Loucy (cell line): Measurements from ENCODE around the gene PPTC7.

Experiments used
- H2AFZ ChIP-seq: fragments of 200-600 bp; sonication (generic); 2 replicates; pipeline ENCODE4 v1.6.0; 2016; ENCODE audit warnings: antibody characterized with exemption, mild to moderate bottlenecking, low read length, moderate library complexity
- H3F3A ChIP-seq: fragments of 200-600 bp; 2 replicates; pipeline ENCODE4 v1.6.0; 2016; ENCODE audit warnings: antibody characterized with exemption, low read depth, mild to moderate bottlenecking
- H3K27me3 ChIP-seq: fragments of 200-600 bp; sonication (generic); 2 replicates; pipeline ENCODE4 v1.6.1; 2014; ENCODE audit warnings: low read length, mild to moderate bottlenecking; ENCODE audit not compliant: insufficient read depth, poor library complexity, severe bottlenecking
- H3K36me3 ChIP-seq: fragments of 200-600 bp; sonication (generic); 2 replicates; pipeline ENCODE4 v1.6.1; 2016; ENCODE audit warnings: low read length; ENCODE audit not compliant: insufficient read depth
- H3K4me1 ChIP-seq: fragments of 200-600 bp; sonication (generic); 2 replicates; pipeline ENCODE4 v1.5.1; 2014; ENCODE audit warnings: low read length, mild to moderate bottlenecking; ENCODE audit not compliant: insufficient read depth, poor library complexity, severe bottlenecking
- H3K4me2 ChIP-seq: fragments of 200-600 bp; sonication (generic); 2 replicates; pipeline ENCODE4 v1.6.0; 2014; ENCODE audit warnings: antibody characterized with exemption, low read length, low read depth, mild to moderate bottlenecking; ENCODE audit not compliant: poor library complexity, severe bottlenecking
- H3K4me3 ChIP-seq: fragments of 200-600 bp; sonication (generic); 2 replicates; pipeline ENCODE4 v1.5.1; 2014; ENCODE audit warnings: low read length, mild to moderate bottlenecking, mixed read lengths; ENCODE audit not compliant: poor library complexity, severe bottlenecking
- H3K79me2 ChIP-seq: fragments of 200-600 bp; sonication (generic); 2 replicates; pipeline ENCODE4 v1.6.1; 2014; ENCODE audit warnings: low read length; ENCODE audit not compliant: insufficient read depth
- H3K9ac ChIP-seq: fragments of 200-600 bp; sonication (generic); 2 replicates; pipeline ENCODE4 v1.6.0; 2014; ENCODE audit warnings: mild to moderate bottlenecking, low read depth, low read length, moderate library complexity; ENCODE audit not compliant: poor library complexity, severe bottlenecking
- H3K9me2 ChIP-seq: fragments of 200-600 bp; sonication (generic); replicated peaks from 2 replicates; pipeline ENCODE4 v1.6.1; 2016; ENCODE audit warnings: low read depth, low read length, mixed read lengths
- H3K9me3 ChIP-seq: fragments of 200-600 bp; sonication (generic); 2 replicates; pipeline ENCODE4 v1.6.1; 2014; ENCODE audit warnings: mild to moderate bottlenecking, antibody characterized with exemption, low read length, low read depth; ENCODE audit not compliant: insufficient read depth
- H4K20me1 ChIP-seq: fragments of 200-600 bp; sonication (generic); 2 replicates; pipeline ENCODE4 v1.6.0; 2014; ENCODE audit warnings: antibody characterized with exemption, low read length, mild to moderate bottlenecking; ENCODE audit not compliant: insufficient read depth, poor library complexity, severe bottlenecking
- EZH2phosphoT487 ChIP-seq: fragments of 200-600 bp; IDR thresholded peaks from 2 replicates; pipeline ENCODE4 v1.6.1; 2018; ENCODE audit warnings: antibody characterized with exemption, mild to moderate bottlenecking, moderate library complexity, borderline replicate concordance
- TF ChIP-seq, protein P1 (sequence below): fragments of 200-600 bp; sonication (generic); conservative IDR thresholded peaks from 2 replicates; pipeline ENCODE4 v1.5.1; 2014; ENCODE audit warnings: mild to moderate bottlenecking, antibody characterized with exemption, low read length

The PPTC7 gene

DNA sequence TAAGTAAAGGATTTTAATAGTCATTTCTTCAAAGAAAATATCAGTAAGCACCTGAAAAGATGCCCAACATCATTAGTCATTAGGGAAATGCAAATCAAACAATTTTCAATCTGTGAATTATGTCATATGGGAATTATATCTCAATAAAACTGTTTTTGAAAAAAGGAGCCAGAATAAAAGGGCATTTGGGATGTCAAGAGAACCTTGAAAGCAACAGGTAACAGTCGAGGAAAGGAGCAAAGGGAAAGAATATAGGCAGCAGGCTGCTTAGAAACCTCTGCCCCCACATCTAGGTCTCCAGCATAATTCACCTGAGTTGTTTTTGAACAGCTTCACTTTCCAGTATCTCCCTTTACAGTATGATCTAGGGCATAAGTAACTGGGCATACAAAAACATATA, 68.8 kb downstream of the PPTC7 start:
- Histone ChIP-seq H3K4me2 (no peak overlapping the region), H3F3A (no peaks in the 10 kb centered on the region), H3K4me3 (no peak overlapping the region), H3K36me3 (no peaks in the 10 kb centered on the region), H4K20me1 (no peaks in the 10 kb centered on the region), H3K27me3 (no peaks in the 10 kb centered on the region), H3K4me1 (no peaks in the 10 kb centered on the region), H3K9me3 (no peaks in the 10 kb centered on the region), H3K9ac (no peak overlapping the region), H3K79me2 (no peaks in the 10 kb centered on the region), H3K9me2 (no peaks in the 10 kb centered on the region), H2AFZ (no peak overlapping the region)
- TF ChIP-seq, protein P1, sequence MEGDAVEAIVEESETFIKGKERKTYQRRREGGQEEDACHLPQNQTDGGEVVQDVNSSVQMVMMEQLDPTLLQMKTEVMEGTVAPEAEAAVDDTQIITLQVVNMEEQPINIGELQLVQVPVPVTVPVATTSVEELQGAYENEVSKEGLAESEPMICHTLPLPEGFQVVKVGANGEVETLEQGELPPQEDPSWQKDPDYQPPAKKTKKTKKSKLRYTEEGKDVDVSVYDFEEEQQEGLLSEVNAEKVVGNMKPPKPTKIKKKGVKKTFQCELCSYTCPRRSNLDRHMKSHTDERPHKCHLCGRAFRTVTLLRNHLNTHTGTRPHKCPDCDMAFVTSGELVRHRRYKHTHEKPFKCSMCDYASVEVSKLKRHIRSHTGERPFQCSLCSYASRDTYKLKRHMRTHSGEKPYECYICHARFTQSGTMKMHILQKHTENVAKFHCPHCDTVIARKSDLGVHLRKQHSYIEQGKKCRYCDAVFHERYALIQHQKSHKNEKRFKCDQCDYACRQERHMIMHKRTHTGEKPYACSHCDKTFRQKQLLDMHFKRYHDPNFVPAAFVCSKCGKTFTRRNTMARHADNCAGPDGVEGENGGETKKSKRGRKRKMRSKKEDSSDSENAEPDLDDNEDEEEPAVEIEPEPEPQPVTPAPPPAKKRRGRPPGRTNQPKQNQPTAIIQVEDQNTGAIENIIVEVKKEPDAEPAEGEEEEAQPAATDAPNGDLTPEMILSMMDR = no peak
- TF ChIP-seq EZH2phosphoT487 = no peak

DNA sequence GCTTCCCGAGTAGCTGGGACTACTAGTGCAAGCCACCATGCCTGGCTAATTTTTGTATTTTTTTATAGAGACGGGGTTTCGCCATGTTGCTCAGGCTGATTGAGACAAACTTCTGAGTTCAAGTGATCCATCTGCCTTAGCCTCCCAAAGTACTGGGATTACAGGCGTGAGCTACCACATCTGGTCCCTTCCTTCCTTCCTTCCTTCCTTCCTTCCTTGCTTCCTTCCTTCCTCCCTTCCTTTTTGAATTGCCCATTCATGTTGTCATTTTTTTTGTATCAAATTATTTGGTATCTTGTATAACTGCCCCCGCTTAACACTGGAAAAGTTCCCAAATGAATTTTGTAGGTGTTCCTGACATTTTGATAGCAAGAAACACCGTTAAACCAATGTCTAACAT, 69.3 kb downstream of the PPTC7 start:
- H3K79me2 ChIP-seq = no peaks in the 10 kb centered on the region
- H3K4me1 ChIP-seq = no peaks in the 10 kb centered on the region
- no peak overlapping the region for H3K4me3 ChIP-seq
- no peak overlapping the region for H3K9ac ChIP-seq
- TF ChIP-seq EZH2phosphoT487 = no peak
- TF ChIP-seq, protein P1 = no peak
- H3K9me3 ChIP-seq = no peaks in the 10 kb centered on the region
- H3K27me3 ChIP-seq = no peaks in the 10 kb centered on the region
- no peaks in the 10 kb centered on the region for H4K20me1 ChIP-seq
- no peaks in the 10 kb centered on the region for H3K36me3 ChIP-seq
- H3K4me2 ChIP-seq = no peak overlapping the region
- no peaks in the 10 kb centered on the region for H3K9me2 ChIP-seq
- no peak overlapping the region for H2AFZ ChIP-seq
- H3F3A ChIP-seq = no peaks in the 10 kb centered on the region

DNA sequence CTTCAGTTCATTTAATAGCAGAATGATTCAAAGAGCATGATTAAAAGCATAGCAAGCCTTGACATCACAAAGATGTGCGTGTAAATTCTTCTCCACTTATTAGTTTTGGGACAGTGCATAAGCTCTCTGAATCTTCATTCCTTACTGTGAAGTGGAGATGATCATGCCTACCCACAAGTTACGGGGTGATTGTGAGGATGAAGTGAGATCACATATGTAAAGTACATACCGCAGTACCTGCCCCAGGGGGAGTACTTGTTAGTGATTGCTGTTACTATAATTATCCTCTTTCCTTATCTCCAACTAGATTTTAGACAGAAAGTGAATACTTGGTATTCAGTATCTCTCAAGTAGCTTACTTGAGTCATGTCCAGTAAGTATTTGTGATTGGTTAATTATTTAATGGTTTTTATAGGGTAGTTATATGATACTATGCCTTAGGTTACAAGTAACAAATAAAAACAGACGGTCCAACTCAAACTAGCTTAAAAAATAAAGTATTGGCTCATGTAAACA, 75.0 kb downstream of the PPTC7 start:
- Histone ChIP-seq H3K4me1 (no peaks in the 10 kb centered on the region), H3K27me3 (no peaks in the 10 kb centered on the region), H3K4me3 (no peak overlapping the region), H3K9ac (no peak overlapping the region), H3K36me3 (no peaks in the 10 kb centered on the region), H3K9me2 (no peaks in the 10 kb centered on the region), H2AFZ (no peak overlapping the region), H3K4me2 (no peak overlapping the region), H3F3A (peaks cover 2% of the 10 kb centered on the region; the same call in 1 of the 2 replicates), H4K20me1 (no peaks in the 10 kb centered on the region), H3K9me3 (no peaks in the 10 kb centered on the region), H3K79me2 (no peaks in the 10 kb centered on the region)
- no peak for TF ChIP-seq EZH2phosphoT487
- TF ChIP-seq, protein P1 = no peak
